Astrocyte (in vitro differentiated cells and primary cell): Measurements from ENCODE around the gene CTBP2. TPM values are rescaled to one million over a fixed set of nuclear protein-coding genes. Genes with fewer than 3 reads are reported as not detected.
A peak's percentile ranks its signal among the peaks of the same experiment; 100 is the strongest.

Experiments used
- DNase-seq: peaks from one replicate; pipeline ENCODE4 v3.0.0-alpha.2; 2010; ENCODE audit warnings: low read depth
- FAIRE-seq: peaks from 2 replicates; lab custom pipeline; 2011; peaks lifted over from hg19 to GRCh38; lab: Jason Lieb, UNC
- H2AFZ ChIP-seq: 2 replicates; pipeline ENCODE4 v1.6.0; 2012; ENCODE audit warnings: low read depth, low read length, inconsistent platforms
- H3K27ac ChIP-seq: 2 replicates; pipeline ENCODE4 v1.5.1; 2011; ENCODE audit warnings: low read depth, low read length, inconsistent platforms
- H3K27me3 ChIP-seq: 2 replicates; pipeline ENCODE4 v1.6.0; 2011; ENCODE audit warnings: low read length, inconsistent platforms; ENCODE audit not compliant: insufficient read depth
- H3K36me3 ChIP-seq: 2 replicates; pipeline ENCODE4 v1.5.1; 2011; ENCODE audit warnings: low read length, inconsistent platforms; ENCODE audit not compliant: insufficient read depth
- H3K4me1 ChIP-seq: 2 replicates; pipeline ENCODE4 v1.5.1; 2011; ENCODE audit warnings: low read length, inconsistent platforms; ENCODE audit not compliant: insufficient read depth
- H3K4me2 ChIP-seq: 2 replicates; pipeline ENCODE4 v1.6.0; 2012; ENCODE audit warnings: low read length, inconsistent platforms
- H3K4me3 ChIP-seq: 2 replicates; pipeline ENCODE4 v1.5.1; 2011; ENCODE audit warnings: low read depth, mild to moderate bottlenecking, low read length, inconsistent platforms; ENCODE audit not compliant: insufficient read depth
- H3K79me2 ChIP-seq: 2 replicates; pipeline ENCODE4 v1.6.0; 2012; ENCODE audit warnings: mild to moderate bottlenecking, low read length, inconsistent platforms; ENCODE audit not compliant: insufficient read depth
- H3K9ac ChIP-seq: 2 replicates; pipeline ENCODE4 v1.6.0; 2012; ENCODE audit warnings: mild to moderate bottlenecking, low read length, inconsistent platforms
- H3K9me3 ChIP-seq: 2 replicates; pipeline ENCODE4 v1.5.1; 2012; ENCODE audit warnings: low read depth, mild to moderate bottlenecking, low read length, inconsistent platforms; ENCODE audit not compliant: insufficient read depth
- H4K20me1 ChIP-seq: 2 replicates; pipeline ENCODE4 v1.6.0; 2012; ENCODE audit warnings: low read length, inconsistent platforms; ENCODE audit not compliant: insufficient read depth
- H3K27ac Mint-ChIP-seq: one replicate; pipeline ENCODE4 v1.8.0; 2021; ENCODE audit warnings: mild to moderate bottlenecking, mixed read lengths; ENCODE audit not compliant: unreplicated experiment
- H3K27me3 Mint-ChIP-seq: one replicate; pipeline ENCODE4 v1.8.0; 2021; ENCODE audit warnings: low read depth, mixed read lengths; ENCODE audit not compliant: unreplicated experiment
- H3K36me3 Mint-ChIP-seq: one replicate; pipeline ENCODE4 v1.8.0; 2021; ENCODE audit warnings: low read depth, mixed read lengths; ENCODE audit not compliant: unreplicated experiment
- H3K4me1 Mint-ChIP-seq: one replicate; pipeline ENCODE4 v1.8.0; 2021; ENCODE audit warnings: low read depth, mixed read lengths; ENCODE audit not compliant: unreplicated experiment
- H3K4me3 Mint-ChIP-seq: one replicate; pipeline ENCODE4 v1.8.0; 2021; ENCODE audit warnings: mild to moderate bottlenecking, moderate library complexity, mixed read lengths; ENCODE audit not compliant: unreplicated experiment
- H3K9me3 Mint-ChIP-seq: one replicate; pipeline ENCODE4 v1.8.0; 2021; ENCODE audit warnings: mild to moderate bottlenecking, mixed read lengths; ENCODE audit not compliant: unreplicated experiment
- CTCF ChIP-seq: IDR thresholded peaks from 2 replicates; pipeline ENCODE4 v1.5.1; 2011; ENCODE audit warnings: low read depth, mild to moderate bottlenecking, inconsistent platforms, low read length, moderate library complexity; ENCODE audit not compliant: insufficient read depth
- EZH2 ChIP-seq: IDR thresholded peaks from 2 replicates; pipeline ENCODE4 v1.6.1; 2012; ENCODE audit warnings: mild to moderate bottlenecking, low read length, inconsistent platforms; ENCODE audit not compliant: insufficient read depth
- total RNA-seq: library from RNA; stranded (reverse); gene quantifications from 2 replicates; pipeline ENCODE4 v1.2.1, GENCODE V29; 2021

CTBP2 gene
- total RNA-seq, 1 donor from 2014 or later, result 109 TPM

GRCh38 chr10:124962421-124962820, 197.9 kb downstream of the CTBP2 start:
- H3K27me3 Mint-ChIP-seq, result no peaks in the 10 kb centered on the region
- TF ChIP-seq CTCF (no peak), EZH2 (no peak)
- peak; percentile 27 for DNase-seq
- no peaks in the 10 kb centered on the region for H3K27me3 ChIP-seq
- no peak overlapping the region for H3K4me3 Mint-ChIP-seq
- no peaks in the 10 kb centered on the region for H3K9me3 ChIP-seq
- no peaks in the 10 kb centered on the region for H3K36me3 ChIP-seq
- H3K9me3 Mint-ChIP-seq, result no peaks in the 10 kb centered on the region
- no peak overlapping the region for H3K9ac ChIP-seq
- no peak overlapping the region for H3K4me3 ChIP-seq
- peaks cover 21% of the 10 kb centered on the region for H3K4me1 Mint-ChIP-seq
- H3K36me3 Mint-ChIP-seq, result peaks cover 7% of the 10 kb centered on the region
- H3K79me2 ChIP-seq, result peaks cover 84% of the 10 kb centered on the region
- H3K4me2 ChIP-seq, result no peak overlapping the region
- H3K4me1 ChIP-seq, result no peaks in the 10 kb centered on the region
- H3K27ac ChIP-seq, result no peak overlapping the region
- no peak overlapping the region for H2AFZ ChIP-seq
- FAIRE-seq, result no peak
- H4K20me1 ChIP-seq, result peaks cover 80% of the 10 kb centered on the region
- H3K27ac Mint-ChIP-seq, result no peak overlapping the region

- peaks cover 90% of the 10 kb centered on the region for H3K79me2 ChIP-seq
- no peak overlapping the region for H3K4me3 Mint-ChIP-seq
- no peaks in the 10 kb centered on the region for H3K36me3 ChIP-seq
- no peaks in the 10 kb centered on the region for H3K27me3 Mint-ChIP-seq
- no peaks in the 10 kb centered on the region for H3K4me1 ChIP-seq
- no peak for FAIRE-seq
- H3K36me3 Mint-ChIP-seq, result peaks cover 2% of the 10 kb centered on the region
- DNase-seq, result no peak
- no peaks in the 10 kb centered on the region for H3K27me3 ChIP-seq
- H3K4me2 ChIP-seq, result no peak overlapping the region
- no peak overlapping the region for H2AFZ ChIP-seq
- no peak overlapping the region for H3K27ac ChIP-seq
- no peaks in the 10 kb centered on the region for H3K9me3 Mint-ChIP-seq
- TF ChIP-seq EZH2, result no peak
- no peak for TF ChIP-seq CTCF
- H3K4me1 Mint-ChIP-seq, result peaks cover 16% of the 10 kb centered on the region
- H4K20me1 ChIP-seq, result peaks cover 82% of the 10 kb centered on the region
- no peak overlapping the region for H3K9ac ChIP-seq
- H3K4me3 ChIP-seq, result no peak overlapping the region
- H3K27ac Mint-ChIP-seq, result no peak overlapping the region
- no peaks in the 10 kb centered on the region for H3K9me3 ChIP-seq
These were observed 199.2 kb downstream of the CTBP2 start for GRCh38 chr10:124961248-124961570.

GRCh38 chr10:124959564-124959963, 200.8 kb downstream of the CTBP2 start:
- no peak overlapping the region for H3K27ac Mint-ChIP-seq

More at GRCh38 chr10:124959564-124959963, 200.8 kb downstream of the CTBP2 start:
- H3K36me3 ChIP-seq, result no peaks in the 10 kb centered on the region
- no peaks in the 10 kb centered on the region for H3K9me3 Mint-ChIP-seq
- H3K27me3 Mint-ChIP-seq, result no peaks in the 10 kb centered on the region
- no peaks in the 10 kb centered on the region for H3K4me1 ChIP-seq
- H3K27me3 ChIP-seq, result no peaks in the 10 kb centered on the region
- H4K20me1 ChIP-seq, result peaks cover 82% of the 10 kb centered on the region
- H3K4me2 ChIP-seq, result no peak overlapping the region
- FAIRE-seq (no peak), DNase-seq (no peak)
- H3K79me2 ChIP-seq, result peaks cover 90% of the 10 kb centered on the region
- no peak overlapping the region for H2AFZ ChIP-seq
- no peaks in the 10 kb centered on the region for H3K9me3 ChIP-seq
- peaks cover 6% of the 10 kb centered on the region for H3K4me1 Mint-ChIP-seq
- no peak overlapping the region for H3K4me3 Mint-ChIP-seq
- TF ChIP-seq CTCF, result no peak
- H3K4me3 ChIP-seq, result no peak overlapping the region
- no peak overlapping the region for H3K9ac ChIP-seq
- H3K27ac ChIP-seq, result no peak overlapping the region
- H3K36me3 Mint-ChIP-seq, result no peaks in the 10 kb centered on the region
